ENCODE results near the gene RSPH6A. TPM values are rescaled to one million over a fixed set of nuclear protein-coding genes. Genes with fewer than 3 reads are reported as not detected.

The RSPH6A gene
- 0.18 TPM for total RNA-seq

DNA sequence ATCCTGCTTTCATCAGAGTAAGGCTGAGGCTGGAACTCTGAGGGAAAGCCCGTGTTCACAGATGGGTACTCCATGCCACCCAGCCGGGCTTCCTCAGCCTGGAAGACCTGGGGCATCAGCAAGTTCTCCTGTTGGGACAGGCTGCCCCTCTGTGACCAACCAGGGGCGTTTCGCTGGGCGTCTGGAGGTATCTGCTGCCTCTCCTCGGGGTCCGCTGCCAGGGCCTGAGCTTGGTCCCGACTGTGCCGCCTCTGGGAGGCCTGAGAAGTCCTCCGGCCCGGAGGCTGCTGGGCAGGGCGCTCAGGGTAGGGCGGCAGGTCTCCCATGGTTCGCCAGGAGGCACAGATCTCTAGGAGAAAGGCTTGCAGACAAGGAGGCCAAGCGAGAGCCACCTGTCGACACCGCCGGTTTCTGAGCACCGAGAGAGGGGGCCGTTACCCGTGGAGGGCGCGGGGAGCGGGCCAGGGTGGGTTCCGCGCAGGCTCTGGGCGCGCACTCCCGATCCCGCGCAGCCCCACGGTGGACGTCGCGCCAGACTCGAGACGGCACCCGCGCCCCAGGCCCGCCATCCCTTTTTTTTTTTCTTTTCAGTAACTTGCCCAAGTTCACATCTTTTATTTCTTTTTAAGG, at the start of gene RSPH6A:
Gene RSPH6A, minus strand, starts transcription at position 458 of the 630 bp plus-strand sequence. Its CDS starts 132 bp downstream, at position 326.

DNA sequence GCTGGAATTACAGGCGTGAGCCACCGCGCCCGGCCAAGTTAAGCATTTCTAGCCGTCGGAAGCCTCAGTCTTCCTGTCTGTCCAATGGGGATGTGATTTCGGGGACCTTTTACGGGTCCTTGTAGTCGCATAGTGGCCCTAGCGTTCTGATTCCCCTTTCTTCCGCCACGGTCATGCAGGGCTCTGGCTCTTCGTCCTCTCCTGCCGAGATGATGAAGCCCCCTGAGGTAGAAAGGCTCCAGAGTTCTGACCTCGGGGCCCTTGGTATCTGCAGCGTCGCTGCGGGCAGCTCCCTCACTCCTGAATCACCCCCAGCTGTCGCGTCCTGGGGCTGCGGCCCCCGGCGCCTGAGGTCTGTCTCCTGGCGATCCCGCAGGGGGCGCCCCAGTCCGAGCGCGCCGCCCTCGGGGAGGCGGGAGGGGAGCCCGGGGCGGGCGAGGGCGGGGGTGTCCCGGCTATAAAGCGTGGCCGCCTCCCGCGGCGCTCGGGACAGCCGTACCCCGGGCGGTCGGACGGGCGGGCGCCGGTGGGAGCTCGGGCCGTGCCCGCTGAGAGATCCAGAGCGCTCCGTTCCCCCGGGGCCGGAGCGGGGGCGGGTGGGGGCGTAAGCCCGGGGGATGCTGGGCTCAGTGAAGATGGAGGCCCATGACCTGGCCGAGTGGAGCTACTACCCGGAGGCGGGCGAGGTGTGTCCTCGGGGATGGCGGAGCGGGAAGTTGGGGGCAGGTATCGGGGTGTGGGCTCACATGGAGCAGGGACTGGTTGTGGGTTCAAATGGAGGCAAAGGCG, 48.9 kb upstream of the RSPH6A start, which contains the start of gene FOXA3:
Gene FOXA3, plus strand, starts transcription at position 487 of the 789 bp plus-strand sequence. Its CDS starts 131 bp downstream, at position 618.

DNA sequence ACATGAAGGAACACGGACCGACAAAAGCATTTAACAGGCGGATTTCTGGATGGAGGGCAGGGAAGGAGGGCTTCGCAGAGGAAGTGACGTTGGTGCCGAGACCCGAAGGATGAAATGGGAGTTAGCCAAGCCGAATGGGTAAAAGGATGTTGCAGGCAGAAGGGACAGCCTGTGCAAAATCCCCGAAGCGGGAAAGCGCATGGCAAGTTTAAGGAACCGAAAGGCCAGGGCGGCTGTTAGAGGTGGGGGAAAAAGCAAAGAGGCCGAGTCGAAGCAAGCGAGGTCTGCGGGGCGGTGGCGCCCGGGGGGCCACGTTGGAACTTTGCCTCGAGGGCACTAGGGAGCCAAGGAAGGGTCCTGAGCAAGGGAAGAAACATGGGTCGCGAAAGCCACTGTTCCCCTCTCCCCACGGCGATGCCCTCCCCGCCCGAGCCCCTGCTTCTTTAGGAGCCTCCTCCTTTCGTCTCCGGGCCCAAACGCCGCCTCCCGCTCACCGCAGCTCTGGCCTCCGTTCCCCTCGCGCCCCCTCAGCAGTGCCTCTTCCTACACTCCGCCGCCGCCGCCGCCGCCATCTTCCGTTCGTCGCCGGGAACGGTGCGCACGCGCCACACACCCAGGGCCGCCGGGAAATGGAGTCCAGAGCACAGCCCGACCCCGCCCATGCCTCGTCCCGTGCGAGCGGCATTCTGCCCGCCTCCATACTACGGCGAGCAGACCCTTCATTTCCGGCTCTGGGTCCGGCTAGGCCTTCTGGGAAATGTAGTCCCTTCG, 47.6 kb upstream of the RSPH6A start, which contains the start of gene SYMPK:
Gene SYMPK, minus strand, starts transcription at position 584 of the 771 bp plus-strand sequence. CDS start 8,652 bp downstream, outside the sequence.

DNA sequence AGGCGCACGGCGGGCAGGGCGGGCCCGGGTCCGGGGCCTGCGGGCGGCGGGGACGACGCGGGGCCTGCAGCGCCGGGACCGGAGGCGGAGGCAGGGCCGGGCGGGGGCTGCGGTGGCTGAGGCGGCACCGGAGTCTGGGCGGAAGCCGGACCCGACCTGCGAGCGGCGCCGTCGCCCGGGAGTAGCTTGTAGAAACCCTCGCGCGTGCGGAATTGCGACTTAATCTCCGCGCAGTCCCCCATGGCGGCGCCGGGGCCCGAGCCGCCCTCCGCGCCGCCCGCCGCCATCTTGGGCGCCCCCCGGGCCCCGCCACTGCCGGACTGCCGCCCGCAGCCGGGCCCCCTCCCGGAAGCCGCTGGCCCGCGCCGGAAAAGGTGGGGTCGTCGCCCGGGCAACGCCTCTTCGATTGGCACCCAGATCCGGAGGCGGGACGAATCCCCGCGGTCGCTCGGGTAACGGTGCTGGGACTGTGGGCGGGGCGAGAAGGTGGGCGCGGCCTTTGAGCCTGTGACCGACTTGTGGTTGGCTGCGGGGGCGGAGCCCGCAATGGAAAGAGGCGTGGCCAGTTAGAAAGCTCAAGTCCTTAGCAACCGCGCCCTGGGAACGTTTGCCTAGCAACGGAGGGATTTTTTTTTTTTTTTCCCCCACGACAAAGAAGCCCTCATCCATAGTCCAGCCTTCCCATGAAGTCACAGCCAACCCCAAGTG, 22.5 kb downstream of the RSPH6A start, which contains the start of gene DMWD:
Gene DMWD, minus strand, starts transcription at position 376 of the 708 bp plus-strand sequence. Its CDS starts 89 bp downstream, at position 287.

DNA sequence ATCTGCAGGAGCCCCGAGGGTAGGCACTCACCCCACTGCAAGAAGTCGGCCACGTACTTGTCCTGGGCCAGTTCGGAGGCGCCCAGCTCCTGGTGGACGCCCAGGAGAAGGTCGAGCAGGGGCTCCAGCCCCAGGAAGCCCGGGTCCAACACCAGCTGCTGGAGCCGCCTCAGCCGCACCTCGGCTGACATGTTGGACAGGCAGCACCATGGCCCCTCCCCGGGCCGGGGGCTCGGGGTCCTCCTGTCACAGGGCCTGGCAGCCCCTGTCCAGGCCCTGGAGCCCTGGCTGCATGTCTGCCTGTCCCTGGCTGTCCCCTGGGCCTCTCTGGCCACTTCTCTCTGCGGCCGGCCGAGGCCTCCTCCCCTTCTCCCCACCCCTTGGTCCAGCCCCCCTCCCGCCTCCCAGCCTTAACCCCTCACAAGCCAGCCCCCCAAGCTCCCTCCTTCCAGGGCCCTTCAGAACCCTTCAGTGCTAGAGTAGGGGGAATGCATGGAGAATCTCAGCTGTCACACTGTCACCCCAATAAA, 32.9 kb downstream of the RSPH6A start, which contains the start of gene DMPK:
Gene DMPK, minus strand, starts transcription at position 329 of the 530 bp plus-strand sequence. Its CDS starts 138 bp downstream, at position 191.

DNA sequence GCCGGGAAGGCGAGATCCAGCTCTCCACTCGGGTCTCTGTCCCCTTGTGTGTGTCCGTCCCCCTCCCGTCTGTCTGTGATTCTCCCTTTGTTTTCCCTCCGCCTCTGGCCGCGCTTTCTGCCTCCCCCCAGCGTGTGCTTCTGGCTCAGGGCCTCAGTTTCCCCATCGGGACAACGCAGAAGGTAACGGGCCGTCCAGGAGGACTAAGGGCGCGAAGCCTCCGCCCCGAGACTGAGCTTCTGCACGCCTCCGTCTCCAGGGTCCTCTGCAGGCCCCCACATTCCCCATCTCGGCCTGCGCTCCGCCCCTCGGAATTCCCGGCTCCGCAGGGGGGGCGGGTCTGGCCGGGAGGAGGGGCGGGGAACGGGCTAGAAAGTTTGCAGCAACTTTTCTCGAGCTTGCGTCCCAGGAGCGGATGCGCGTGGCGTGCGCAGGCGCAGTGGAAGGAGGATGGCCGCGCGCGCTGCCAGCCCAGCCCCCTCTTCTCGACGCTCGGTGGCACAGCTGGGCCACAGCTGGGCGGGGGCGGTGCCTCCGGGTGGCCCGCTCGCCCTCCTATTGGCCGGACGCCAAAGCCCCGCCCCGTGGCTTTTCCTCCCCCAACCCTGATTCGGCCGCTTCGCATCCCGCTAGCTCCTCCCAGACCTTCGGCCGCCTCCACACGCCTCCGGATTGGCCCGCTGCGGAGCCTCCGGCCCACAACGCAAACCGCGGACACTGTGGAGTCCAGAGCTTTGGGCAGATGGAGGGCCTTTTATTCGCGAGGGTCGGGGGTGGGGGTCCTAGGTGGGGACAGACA, 45.9 kb downstream of the RSPH6A start, which contains the start of gene SIX5:
Gene SIX5, minus strand, starts transcription at position 269 of the 799 bp plus-strand sequence. CDS start 408 bp downstream, outside the sequence.

Other genes with a start within 250 kb of the RSPH6A start
- 8.1 TPM for gene OPA3, start 230.5 kb downstream of the RSPH6A start, total RNA-seq
- gene GPR4, start 213.1 kb downstream of the RSPH6A start, total RNA-seq: 1.8 TPM
- gene EML2, start 175.9 kb downstream of the RSPH6A start, total RNA-seq: 26.5 TPM
- 4.1 TPM for gene GIPR, start 147.1 kb downstream of the RSPH6A start, total RNA-seq
- 271 TPM for gene SNRPD2, start 123.4 kb downstream of the RSPH6A start, total RNA-seq
- 6.9 TPM for gene QPCTL, start 122.6 kb downstream of the RSPH6A start, total RNA-seq
- gene FBXO46, start 84.4 kb downstream of the RSPH6A start, total RNA-seq: 13.3 TPM
- not detected for gene MEIOSIN, start 81.9 kb downstream of the RSPH6A start, total RNA-seq
- 24.2 TPM for gene SIX5, start 46.1 kb downstream of the RSPH6A start, total RNA-seq
- gene DMPK, start 32.8 kb downstream of the RSPH6A start, total RNA-seq: 53.2 TPM
- 54.0 TPM for gene DMWD, start 22.5 kb downstream of the RSPH6A start, total RNA-seq
- gene SYMPK, start 47.8 kb upstream of the RSPH6A start, total RNA-seq: 43.7 TPM
- gene FOXA3, start 49.0 kb upstream of the RSPH6A start, total RNA-seq: 1.3 TPM
- 42.9 TPM for gene IRF2BP1, start 70.8 kb upstream of the RSPH6A start, total RNA-seq
- 3.8 TPM for gene MYPOP, start 87.3 kb upstream of the RSPH6A start, total RNA-seq
- gene NANOS2, start 99.5 kb upstream of the RSPH6A start, total RNA-seq: not detected
- gene NOVA2, start 158.6 kb upstream of the RSPH6A start, total RNA-seq: 2.7 TPM
- 12.9 TPM for gene CCDC61, start 180.2 kb upstream of the RSPH6A start, total RNA-seq
- gene PGLYRP1, start 207.7 kb upstream of the RSPH6A start, total RNA-seq: 9.9 TPM
- gene IGFL4, start 225.7 kb upstream of the RSPH6A start, total RNA-seq: 0.58 TPM

Measured in metanephros (tissue), 1 donor.